Islet of Langerhans (tissue), 1 donor: Measurements from ENCODE around the gene HBG1.
A peak's percentile ranks its signal among the peaks of the same experiment; 100 is the strongest.

ENCODE experiments used
- FAIRE-seq: peaks from one replicate; lab custom pipeline; 2011; peaks lifted over from hg19 to GRCh38; lab: Jason Lieb, UNC

The HBG1 gene

DNA sequence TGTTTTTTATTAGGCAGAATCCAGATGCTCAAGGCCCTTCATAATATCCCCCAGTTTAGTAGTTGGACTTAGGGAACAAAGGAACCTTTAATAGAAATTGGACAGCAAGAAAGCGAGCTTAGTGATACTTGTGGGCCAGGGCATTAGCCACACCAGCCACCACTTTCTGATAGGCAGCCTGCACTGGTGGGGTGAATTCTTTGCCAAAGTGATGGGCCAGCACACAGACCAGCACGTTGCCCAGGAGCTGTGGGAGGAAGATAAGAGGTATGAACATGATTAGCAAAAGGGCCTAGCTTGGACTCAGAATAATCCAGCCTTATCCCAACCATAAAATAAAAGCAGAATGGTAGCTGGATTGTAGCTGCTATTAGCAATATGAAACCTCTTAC, 24.2 kb downstream of the HBG1 start:
- no peak for FAIRE-seq

DNA sequence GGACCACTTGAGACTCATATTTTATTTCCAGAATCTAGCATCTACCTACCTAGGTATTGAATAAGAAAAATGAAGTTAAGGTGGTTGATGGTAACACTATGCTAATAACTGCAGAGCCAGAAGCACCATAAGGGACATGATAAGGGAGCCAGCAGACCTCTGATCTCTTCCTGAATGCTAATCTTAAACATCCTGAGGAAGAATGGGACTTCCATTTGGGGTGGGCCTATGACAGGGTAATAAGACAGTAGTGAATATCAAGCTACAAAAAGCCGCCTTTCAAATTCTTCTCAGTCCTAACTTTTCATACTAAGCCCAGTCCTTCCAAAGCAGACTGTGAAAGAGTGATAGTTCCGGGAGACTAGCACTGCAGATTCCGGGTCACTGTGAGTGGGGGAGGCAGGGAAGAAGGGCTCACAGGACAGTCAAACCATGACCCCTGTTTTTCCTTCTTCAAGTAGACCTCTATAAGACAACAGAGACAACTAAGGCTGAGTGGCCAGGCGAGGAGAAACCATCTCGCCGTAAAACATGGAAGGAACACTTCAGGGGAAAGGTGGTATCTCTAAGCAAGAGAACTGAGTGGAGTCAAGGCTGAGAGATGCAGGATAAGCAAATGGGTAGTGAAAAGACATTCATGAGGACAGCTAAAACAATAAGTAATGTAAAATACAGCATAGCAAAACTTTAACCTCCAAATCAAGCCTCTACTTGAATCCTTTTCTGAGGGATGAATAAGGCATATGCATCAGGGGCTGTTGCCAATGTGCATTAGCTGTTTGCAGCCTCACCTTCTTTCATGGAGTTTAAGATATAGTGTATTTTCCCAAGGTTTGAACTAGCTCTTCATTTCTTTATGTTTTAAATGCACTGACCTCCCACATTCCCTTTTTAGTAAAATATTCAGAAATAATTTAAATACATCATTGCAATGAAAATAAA, 24.8 kb downstream of the HBG1 start:
- no peak for FAIRE-seq

DNA sequence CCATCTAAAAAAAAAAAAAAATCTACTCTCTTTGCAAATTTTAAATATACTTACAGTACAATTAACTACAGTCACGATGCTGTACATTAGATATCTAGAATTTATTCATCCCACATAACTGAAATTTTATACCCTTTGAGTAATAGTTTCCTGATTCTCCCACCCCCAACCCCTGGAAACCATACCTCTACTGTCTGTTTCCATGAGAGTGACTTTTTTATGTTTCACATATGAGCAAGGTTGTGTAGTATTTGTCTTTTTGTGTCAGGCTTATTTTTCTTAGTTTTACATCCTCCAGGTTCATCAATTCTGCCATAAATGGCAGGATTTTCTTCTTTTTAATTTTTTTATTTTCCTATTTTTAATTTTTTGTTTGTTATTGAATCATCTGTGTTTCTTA, 26.0 kb downstream of the HBG1 start:
- FAIRE-seq, result no peak

DNA sequence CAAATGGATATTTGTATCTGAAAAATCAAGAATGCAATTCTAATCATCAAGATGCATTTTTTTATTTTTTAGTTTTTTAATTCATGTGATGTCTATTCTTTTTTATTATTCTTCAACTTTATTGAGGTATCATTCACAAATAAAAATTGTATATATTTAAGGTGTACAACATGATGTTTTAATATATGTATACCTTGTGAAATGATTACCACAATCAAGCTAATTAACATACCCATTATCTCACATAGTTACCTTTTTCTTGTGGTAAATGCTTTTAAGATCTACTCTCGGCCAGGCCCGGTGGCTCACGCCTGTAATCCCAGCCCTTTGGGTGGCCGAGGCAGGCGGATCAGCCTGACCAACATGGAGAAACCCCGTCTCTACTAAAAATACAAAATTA, 26.5 kb downstream of the HBG1 start:
- no peak for FAIRE-seq

DNA sequence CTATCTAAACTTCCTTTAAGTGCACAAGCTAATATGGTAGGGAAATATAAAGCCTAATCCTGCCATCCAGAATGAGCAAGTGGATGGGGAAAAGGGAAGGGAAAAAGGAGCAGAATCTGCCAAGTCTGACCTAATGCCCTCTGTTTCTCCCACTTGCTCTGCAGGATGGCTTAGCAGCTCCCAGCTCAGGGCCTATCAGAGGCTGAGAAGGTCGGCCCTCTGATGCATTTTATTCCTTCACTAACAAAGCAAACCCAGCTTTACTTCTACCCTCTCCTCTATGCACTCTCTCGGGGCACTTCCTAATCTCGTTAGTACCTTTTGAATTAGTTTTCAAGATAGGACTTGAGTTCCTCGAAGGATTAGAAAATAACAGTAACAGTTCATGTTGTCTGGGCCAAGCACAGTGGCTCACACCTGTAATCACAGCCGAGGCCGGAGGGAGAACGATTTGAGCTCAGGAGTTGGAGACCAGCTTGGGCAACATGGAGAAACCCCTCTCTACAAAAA, 39.2 kb downstream of the HBG1 start:
- FAIRE-seq, result no peak

DNA sequence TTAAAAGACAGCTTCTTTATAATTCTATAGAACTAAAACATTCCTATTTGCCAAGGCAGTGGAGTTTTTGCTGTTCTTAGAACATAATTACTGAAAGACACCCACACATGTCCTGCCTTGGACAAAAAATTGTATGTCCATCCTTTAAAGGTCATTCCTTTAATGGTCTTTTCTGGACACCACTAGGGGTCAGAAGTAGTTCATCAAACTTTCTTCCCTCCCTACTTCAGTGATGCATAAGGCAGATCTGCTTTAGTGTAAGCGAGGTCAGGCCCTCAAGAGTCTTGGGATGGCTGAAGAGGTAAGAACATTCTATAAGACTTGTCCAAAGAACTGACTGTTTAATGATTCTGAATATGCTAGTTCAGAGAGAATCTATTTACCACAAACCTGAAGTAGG, 44.9 kb downstream of the HBG1 start:
- peak; percentile 78 for FAIRE-seq

DNA sequence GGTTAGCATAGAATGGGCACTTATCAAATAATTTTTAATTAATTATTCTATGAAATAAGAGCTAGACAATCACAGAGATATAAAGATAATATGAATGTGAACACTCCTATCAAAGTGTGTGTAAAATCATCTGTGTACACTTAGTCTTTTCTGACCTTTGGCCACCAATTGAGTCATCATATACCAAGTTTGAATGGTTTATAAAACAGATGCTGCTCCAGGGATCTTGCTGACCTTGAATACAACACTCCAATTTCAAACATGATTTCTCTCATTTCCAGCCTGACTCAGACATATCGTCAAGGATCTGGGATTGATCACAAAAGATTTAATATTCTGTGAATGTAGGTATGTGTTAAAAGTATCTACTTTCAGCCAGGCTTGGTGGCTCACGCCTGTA, 46.3 kb downstream of the HBG1 start:
- FAIRE-seq, result no peak

DNA sequence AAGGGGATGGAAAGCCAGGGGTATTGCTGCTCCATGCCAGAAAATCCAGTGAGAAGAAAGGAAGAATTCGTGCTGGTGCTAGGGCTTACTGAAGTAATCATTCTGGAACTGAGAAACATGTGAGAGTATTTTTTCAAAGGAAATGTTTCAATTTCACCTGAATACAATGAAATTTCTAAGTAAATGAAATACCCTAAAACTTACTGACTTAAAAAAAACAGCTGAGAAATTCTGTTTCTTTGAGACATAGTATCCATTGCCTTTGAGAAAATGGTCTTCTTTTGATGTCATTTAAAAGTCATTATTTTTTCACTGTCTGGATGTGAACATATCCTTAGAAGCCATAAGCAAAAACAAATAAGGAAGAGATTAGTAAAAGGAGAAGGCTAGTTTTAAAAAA, 49.1 kb downstream of the HBG1 start, which contains the start of gene OR51V1:
TSS of gene OR51V1 (minus strand) at position 101 of the 400 bp plus-strand sequence. CDS start at position 101, 0 bp downstream.
- FAIRE-seq, result no peak

DNA sequence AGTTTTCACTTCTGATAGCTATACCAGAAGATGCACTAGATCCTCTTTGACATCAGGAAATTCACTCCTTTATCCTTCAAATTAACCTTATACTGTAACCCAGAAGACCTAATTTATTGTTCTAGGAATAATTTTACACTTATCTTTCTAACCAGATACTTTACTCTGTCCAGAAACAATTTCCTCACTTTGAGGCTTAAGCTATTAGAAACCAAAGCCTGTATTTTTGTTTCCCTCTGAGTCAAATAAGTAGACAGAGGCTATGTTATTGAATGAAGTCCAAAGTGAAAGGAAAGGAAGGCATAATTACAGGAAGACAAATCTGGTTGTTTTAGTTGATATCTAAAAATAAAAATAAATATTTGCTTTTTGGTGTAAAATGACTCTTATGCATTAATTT, 51.4 kb downstream of the HBG1 start:
- FAIRE-seq, result no peak
